Embryonic facial prominence (tissue), 1 donor: ENCODE measurements around the gene RPS26.

Experiments
- DNase-seq: peaks from one replicate; pipeline ENCODE4 v3.0.0-alpha.2; 2016; ENCODE audit errors: extremely low spot score

The RPS26 gene

GRCh38 chr12:56078931-56079722, 37.4 kb downstream of the RPS26 start:
- no peak for DNase-seq

DNA sequence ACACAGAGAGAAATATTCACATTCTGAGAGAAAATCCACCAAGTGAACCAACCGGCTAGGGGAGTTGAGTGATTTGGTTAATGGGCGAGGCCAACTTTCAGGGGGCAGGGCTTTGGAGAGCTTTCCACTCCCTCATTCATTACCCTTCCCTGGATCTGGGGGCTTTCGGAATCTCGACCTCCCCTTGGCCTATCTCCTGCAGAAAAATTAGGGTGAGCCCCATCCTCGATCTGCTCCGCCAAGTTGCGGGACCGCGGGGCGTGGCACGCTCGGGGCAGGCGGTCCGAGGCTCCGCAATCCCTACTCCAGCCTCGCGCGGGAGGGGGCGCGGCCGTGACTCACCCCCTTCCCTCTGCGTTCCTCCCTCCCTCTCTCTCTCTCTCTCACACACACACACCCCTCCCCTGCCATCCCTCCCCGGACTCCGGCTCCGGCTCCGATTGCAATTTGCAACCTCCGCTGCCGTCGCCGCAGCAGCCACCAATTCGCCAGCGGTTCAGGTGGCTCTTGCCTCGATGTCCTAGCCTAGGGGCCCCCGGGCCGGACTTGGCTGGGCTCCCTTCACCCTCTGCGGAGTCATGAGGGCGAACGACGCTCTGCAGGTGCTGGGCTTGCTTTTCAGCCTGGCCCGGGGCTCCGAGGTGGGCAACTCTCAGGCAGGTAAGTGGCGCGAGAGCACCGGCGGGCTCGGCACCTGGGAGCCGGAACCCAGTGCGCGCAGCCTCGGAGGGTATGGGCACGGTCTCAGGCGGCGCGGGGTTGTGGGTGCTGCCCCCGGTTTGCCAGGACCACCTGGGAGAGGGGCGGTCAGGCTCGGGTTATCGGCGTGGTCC, 38.2 kb downstream of the RPS26 start, which contains the start of gene ERBB3:
TSS of gene ERBB3 (plus strand) at position 443 of the 833 bp plus-strand sequence. CDS start at position 579, 136 bp downstream.
- peak; percentile 60 for DNase-seq

- no peak for DNase-seq
Observed at GRCh38 chr12:56080556-56081138, 38.9 kb downstream of the RPS26 start.

- no peak for DNase-seq
Observed at GRCh38 chr12:56081393-56082347, 40.0 kb downstream of the RPS26 start.

DNA sequence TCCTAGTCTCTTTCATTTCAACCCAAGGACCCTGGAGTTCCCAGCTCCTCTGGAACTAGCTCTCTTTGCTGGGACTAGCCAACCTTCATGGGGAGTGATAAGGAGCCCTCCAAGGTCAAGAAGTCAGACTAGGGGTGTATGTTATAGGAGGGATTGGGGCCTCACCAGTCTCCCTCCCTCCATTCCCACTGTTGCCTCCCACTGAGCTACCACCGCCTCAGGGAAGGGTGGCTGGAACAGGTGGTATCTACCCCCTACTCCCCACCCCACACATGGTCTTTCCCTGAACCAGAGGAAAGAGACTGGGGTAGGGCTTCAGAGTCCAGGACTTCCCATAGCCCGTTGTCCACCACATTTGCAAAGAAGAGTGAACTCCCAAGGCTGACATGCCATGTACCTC, 40.7 kb downstream of the RPS26 start:
- no peak for DNase-seq

DNA sequence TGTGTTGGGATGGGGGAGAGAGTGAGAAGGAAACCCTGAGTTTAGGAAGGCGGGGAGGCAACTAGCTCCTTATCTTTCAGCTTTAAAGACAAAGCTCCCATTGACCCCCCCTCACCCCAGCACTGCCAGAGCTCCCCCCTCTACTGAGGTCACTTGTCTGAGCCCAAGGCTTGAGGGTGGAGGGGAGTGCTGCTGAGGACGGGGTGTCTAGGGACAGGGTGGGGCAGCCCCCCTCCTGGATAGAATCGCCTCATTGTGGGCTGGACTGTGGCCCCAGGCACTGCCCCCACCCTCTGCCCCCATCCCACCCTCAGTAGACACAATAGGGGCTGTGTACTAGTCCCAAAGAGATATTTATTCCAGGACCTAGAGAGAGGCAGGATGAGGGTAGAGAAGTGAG, 41.2 kb downstream of the RPS26 start:
- DNase-seq, result no peak

- no peak for DNase-seq
Observed at GRCh38 chr12:56084958-56085543, 43.3 kb downstream of the RPS26 start.

- DNase-seq, result no peak
Observed at GRCh38 chr12:56086096-56086495, 44.4 kb downstream of the RPS26 start.

DNA sequence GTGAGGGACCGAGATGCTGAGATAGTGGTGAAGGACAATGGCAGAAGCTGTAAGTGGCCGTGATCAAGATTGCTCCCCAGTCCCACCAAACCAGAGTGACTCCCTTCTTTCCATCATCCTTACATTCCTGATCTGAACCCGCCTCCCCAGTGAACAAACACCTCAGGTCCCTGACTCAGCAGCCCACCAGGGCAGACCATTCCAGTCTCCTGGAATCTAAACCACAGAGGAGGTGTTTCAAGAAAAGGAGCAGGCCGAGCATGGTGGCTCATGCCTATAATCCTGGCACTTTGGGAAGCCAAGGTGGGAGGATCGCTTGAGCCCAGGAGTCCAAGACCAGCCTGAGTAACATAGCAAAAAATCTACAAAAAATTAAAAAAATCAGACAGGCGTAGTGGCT, 44.9 kb downstream of the RPS26 start:
- DNase-seq, result no peak

- no peak for DNase-seq
Observed at GRCh38 chr12:56087220-56087619, 45.5 kb downstream of the RPS26 start.
